HepG2 (cell line): ENCODE results near the gene TTLL12. TPM values are rescaled to one million over a fixed set of nuclear protein-coding genes. Genes with fewer than 3 reads are reported as not detected.

Source experiments
- CERS6 ChIP-seq: sonication (generic); formaldehyde crosslinking; IDR thresholded peaks from 2 replicates; pipeline ENCODE4 v1.5.0; 2020; ENCODE audit warnings: missing genetic modification reagents
- GPBP1L1 ChIP-seq: sonication (generic); formaldehyde crosslinking; IDR thresholded peaks from 2 replicates; pipeline ENCODE4 v1.5.0; 2020; ENCODE audit warnings: mild to moderate bottlenecking, missing genetic modification reagents
- IRF9 ChIP-seq: sonication (generic); formaldehyde crosslinking; IDR thresholded peaks from 2 replicates; pipeline ENCODE4 v1.8.0; 2022; ENCODE audit warnings: missing genetic modification reagents, mild to moderate bottlenecking, borderline replicate concordance
- RERE ChIP-seq: IDR thresholded peaks from 2 replicates; pipeline ENCODE4 v1.6.1; 2016; ENCODE audit warnings: low read depth, missing genetic modification reagents, missing compliant biosample characterization
- ZBTB42 ChIP-seq: sonication (generic); formaldehyde crosslinking; IDR thresholded peaks from 2 replicates; pipeline ENCODE4 v1.5.0; 2020; ENCODE audit warnings: mild to moderate bottlenecking, missing genetic modification reagents
- ZNF318 ChIP-seq: sonication (generic); formaldehyde crosslinking; IDR thresholded peaks from 2 replicates; pipeline ENCODE4 v1.4.0; 2020; ENCODE audit warnings: mild to moderate bottlenecking, missing genetic modification reagents
- ZNF83 ChIP-seq: sonication (generic); formaldehyde crosslinking; IDR thresholded peaks from 2 replicates; pipeline ENCODE4 v1.4.0; 2020; ENCODE audit warnings: missing genetic modification reagents, mild to moderate bottlenecking, borderline replicate concordance
- ZNF883 ChIP-seq: sonication (generic); formaldehyde crosslinking; IDR thresholded peaks from 2 replicates; pipeline ENCODE4 v1.5.1; 2020; ENCODE audit warnings: mild to moderate bottlenecking, missing genetic modification reagents; ENCODE audit errors: not compliant biosample characterization
- polyA plus RNA-seq, 8 experiments: library from polyadenylated mRNA; depleted of rRNA in 3 of 8; stranded (reverse) in 7 of 8; unstranded in 1 of 8; fragments of >200 nt; fragmentation: Illumina TruSeq in 4 of 8; extraction: Trizol in 4 of 8; gene quantifications; 2 replicates each; pipeline versions ENCODE4 v1.2.1 to v1.2.3, GENCODE V29; 2011 to 2016; ENCODE audit warnings: low read depth in 4 of 8, missing spikeins in 1 of 8, mixed read lengths in 1 of 8; ENCODE audit not compliant: insufficient read depth in 1 of 8
- total RNA-seq, 5 experiments: library from RNA; depleted of rRNA; stranded (reverse); fragments of >200 nt; fragmentation: Illumina TruSeq; extraction: Trizol; gene quantifications; 2 replicates each; pipeline ENCODE4 v1.2.3, GENCODE V29; 2016; ENCODE audit warnings: low read depth in 1 of 5

TTLL12 gene
- total and polyA plus RNA-seq, 2 of the 13 experiments (the other 11 are each of a cell fraction or from before 2014, with no cell fraction given): 11.9 to 38.1 TPM

GRCh38 chr22:43142880-43143562 is 43.9 kb downstream of the TTLL12 start, which contains the start of gene MCAT (continued):
- TF ChIP-seq ZNF318 (CRISPR knock-in tag): no peak
- no peak for TF ChIP-seq RERE (CRISPR knock-in tag)
- no peak for TF ChIP-seq CERS6 (CRISPR knock-in tag)
- no peak for TF ChIP-seq IRF9 (CRISPR knock-in tag)
- TF ChIP-seq ZBTB42 (CRISPR knock-in tag): no peak
- peak; percentile 33; the same call in 1 of the 2 replicates for TF ChIP-seq ZNF83 (CRISPR knock-in tag)
- peak; percentile 22 for TF ChIP-seq ZNF883
- no peak for TF ChIP-seq GPBP1L1 (CRISPR knock-in tag)
